Endothelial cell of umbilical vein (primary cell): ENCODE measurements around the gene SH3PXD2B. TPM values are rescaled to one million over a fixed set of nuclear protein-coding genes. Genes with fewer than 3 reads are reported as not detected.

Experiments used
- BruUV-seq: library from RNA; stranded (reverse); fragments of 400-500 nt; replicated peaks from 2 replicates; lab custom pipeline; 2021; lab: Mats Ljungman, UMichigan
- CTCF ChIA-PET: fragments of 300-600, 350-600 bp; sonication (Branson Sonifier 250); formaldehyde crosslinking; loops from one replicate; lab custom pipeline; 2021; ENCODE audit warnings: antibody characterized with exemption, inconsistent platforms; lab: Charles Lee
- POLR2A ChIA-PET: fragments of 300-600, 350-600 bp; sonication (Branson Sonifier 250); formaldehyde crosslinking; loops from one replicate; lab custom pipeline; 2021; ENCODE audit warnings: antibody characterized with exemption, inconsistent platforms; lab: Charles Lee
- DNase-seq: peaks from one replicate; pipeline ENCODE4 v3.0.0-alpha.2; 2011; ENCODE audit warnings: low read depth, low spot score
- FAIRE-seq: peaks from 2 replicates; lab custom pipeline; 2011; peaks lifted over from hg19 to GRCh38; lab: Jason Lieb, UNC
- H2AFZ ChIP-seq: 2 replicates; pipeline ENCODE4 v1.6.0; 2012; ENCODE audit warnings: low read depth, low read length, control low read depth, inconsistent platforms
- H3K27ac ChIP-seq: 2 replicates; pipeline ENCODE4 v1.5.1; 2011; ENCODE audit warnings: low read depth, mild to moderate bottlenecking, control low read depth, low read length, moderate library complexity; ENCODE audit not compliant: insufficient read depth
- H3K27me3 ChIP-seq, 2 experiments: 2 replicates each; pipeline versions ENCODE4 v1.6.0 to v1.6.1; 2011; ENCODE audit warnings: low read length in 2 of 2, mixed read lengths in 1 of 2; ENCODE audit not compliant: control insufficient read depth in 2 of 2, insufficient read depth in 2 of 2
- H3K36me3 ChIP-seq, 2 experiments: 2 replicates in 1 of 2; 3 replicates in 1 of 2; pipeline ENCODE4 v1.5.1; 2011; ENCODE audit warnings: low read length in 2 of 2, mild to moderate bottlenecking in 1 of 2, moderate library complexity in 1 of 2; ENCODE audit not compliant: control insufficient read depth in 2 of 2, insufficient read depth in 2 of 2; ENCODE audit errors: extremely low read depth in 1 of 2
- H3K4me1 ChIP-seq: 3 replicates; pipeline ENCODE4 v1.5.1; 2011; ENCODE audit warnings: mild to moderate bottlenecking, low read length; ENCODE audit not compliant: control insufficient read depth, insufficient read depth; ENCODE audit errors: extremely low read depth
- H3K4me2 ChIP-seq: 2 replicates; pipeline ENCODE4 v1.6.1; 2011; ENCODE audit warnings: low read length, control low read depth, mixed read lengths; ENCODE audit not compliant: insufficient read depth
- H3K4me3 ChIP-seq, 3 experiments: fragments of 200-600 bp in 1 of 3; sonication (generic), shearing (Covaris generic) in 1 of 3; replicated peaks in 1 of 3; 2 replicates each; pipeline ENCODE4 v1.5.1; 2011 to 2016; ENCODE audit warnings: control low read depth in 3 of 3, low read length in 3 of 3, mild to moderate bottlenecking in 2 of 3, inconsistent platforms in 1 of 3, low read depth in 1 of 3, moderate library complexity in 1 of 3; ENCODE audit not compliant: insufficient read depth in 1 of 3
- H3K79me2 ChIP-seq: 2 replicates; pipeline ENCODE4 v1.6.0; 2012; ENCODE audit warnings: low read length, inconsistent platforms; ENCODE audit not compliant: control insufficient read depth, insufficient read depth
- H3K9ac ChIP-seq: replicated peaks from 2 replicates; pipeline ENCODE3; 2011; ENCODE audit warnings: low read length, control low read depth; ENCODE audit not compliant: insufficient read depth; ENCODE audit errors: extremely low read depth
- H3K9me1 ChIP-seq: replicated peaks from 3 replicates; pipeline ENCODE4 v1.6.0; 2011; ENCODE audit warnings: mild to moderate bottlenecking, low read length; ENCODE audit not compliant: control insufficient read depth, insufficient read depth; ENCODE audit errors: extremely low read depth
- H3K9me3 ChIP-seq: replicated peaks from 2 replicates; pipeline ENCODE4 v1.5.1; 2012; ENCODE audit warnings: low read length, inconsistent platforms; ENCODE audit not compliant: control insufficient read depth, insufficient read depth
- H4K20me1 ChIP-seq: replicated peaks from 2 replicates; pipeline ENCODE3; 2011; ENCODE audit warnings: mild to moderate bottlenecking, low read length; ENCODE audit not compliant: control insufficient read depth, insufficient read depth; ENCODE audit errors: extremely low read depth
- CTCF ChIP-seq, 2 donors: IDR thresholded peaks; 1 replicate in 1 of 2; 2 replicates in 1 of 2; pipeline ENCODE4 v1.5.1; 2011; ENCODE audit warnings: low read length in 2 of 2, mild to moderate bottlenecking in 2 of 2, moderate library complexity in 2 of 2, control low read depth in 1 of 2, inconsistent platforms in 1 of 2, low read depth in 1 of 2; ENCODE audit not compliant: insufficient read depth in 1 of 2; ENCODE audit errors: extremely low read depth in 1 of 2
- EZH2 ChIP-seq: IDR thresholded peaks from 2 replicates; pipeline ENCODE4 v1.6.1; 2012; ENCODE audit warnings: borderline replicate concordance, low read depth, mild to moderate bottlenecking, moderate library complexity, low read length, inconsistent platforms; ENCODE audit not compliant: severe bottlenecking
- FOS ChIP-seq: IDR thresholded peaks from 2 replicates; pipeline ENCODE4 v1.6.1; 2011; ENCODE audit warnings: mild to moderate bottlenecking, low read length, moderate library complexity, borderline replicate concordance; ENCODE audit not compliant: insufficient read depth
- GATA2 ChIP-seq: IDR thresholded peaks from 2 replicates; pipeline ENCODE4 v1.7.0; 2011; ENCODE audit warnings: low read depth, mild to moderate bottlenecking, moderate library complexity, mixed read lengths, low read length; ENCODE audit not compliant: insufficient read length, insufficient read depth
- JUN ChIP-seq: IDR thresholded peaks from 2 replicates; pipeline ENCODE4 v1.6.1; 2011; ENCODE audit warnings: borderline replicate concordance, low read depth; ENCODE audit not compliant: insufficient read length, insufficient read depth
- MYC ChIP-seq: IDR thresholded peaks from one replicate; pipeline ENCODE4 v1.6.1; 2011; ENCODE audit warnings: mild to moderate bottlenecking, low read depth, low read length
- POLR2A ChIP-seq: IDR thresholded peaks from 2 replicates; pipeline ENCODE4 v1.6.1; 2012; ENCODE audit warnings: low read depth, mild to moderate bottlenecking, control low read depth, low read length
- POLR2AphosphoS5 ChIP-seq: IDR thresholded peaks from 2 replicates; pipeline ENCODE4 v1.6.1; 2012; ENCODE audit warnings: low read depth, mild to moderate bottlenecking, control low read depth, low read length, moderate library complexity; ENCODE audit not compliant: insufficient read depth
- dilution Hi-C: fragments of 300-500 bp; cut with MboI; formaldehyde crosslinking; loops from one replicate; pipeline ENCODE4 v1.15.0; 2019; ENCODE audit warnings: low sequenced_read_pairs; ENCODE audit not compliant: extremely low pct_ligation_motif_present
- intact Hi-C: fragments of 100-400 bp; cut with micrococcal nuclease; formaldehyde crosslinking; loops from one replicate; pipeline ENCODE4 v1.10.0; 2022
- polyA plus RNA-seq, 4 experiments: library from polyadenylated mRNA; depleted of rRNA in 3 of 4; stranded (reverse) in 3 of 4; unstranded in 1 of 4; fragments of >200 nt; gene quantifications; 2 replicates each; pipeline versions ENCODE4 v1.2.1 to v1.2.3, GENCODE V29; 2011 to 2012; ENCODE audit warnings: missing spikeins in 1 of 4
- total RNA-seq: library from RNA; stranded (reverse); gene quantifications from 2 replicates; pipeline ENCODE4 v1.2.3, GENCODE V29; 2021
- TF ChIP-seq, protein P1 (sequence below): IDR thresholded peaks from 2 replicates; pipeline ENCODE4 v1.6.1; 2011; ENCODE audit not compliant: insufficient read depth, insufficient read length

SH3PXD2B gene
- total and polyA plus RNA-seq, 2 donors (not counting 3 experiments of a cell fraction or from before 2014, with no cell fraction given): 23.5 to 66.3 TPM

DNA sequence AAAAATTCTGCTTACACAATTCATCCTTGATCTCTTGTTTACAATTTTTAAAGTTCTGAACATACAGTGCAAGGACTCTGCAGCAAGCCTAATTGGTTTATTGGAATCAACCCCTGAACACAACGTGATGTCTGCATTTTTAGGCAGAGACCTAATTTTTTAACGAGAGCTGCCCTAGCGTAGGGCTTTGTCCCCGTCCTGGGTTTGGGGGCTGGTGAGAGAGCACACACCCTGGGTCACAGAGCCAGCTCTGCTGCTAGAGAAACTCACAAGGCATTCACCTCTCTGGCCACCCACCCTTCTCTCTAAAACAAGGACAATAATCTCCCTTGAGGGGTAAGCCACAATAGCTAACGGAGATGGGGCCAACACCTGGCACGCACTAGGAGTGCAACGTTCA, 28.2 kb downstream of the SH3PXD2B start:
- no peak overlapping the region for H3K4me2 ChIP-seq
- intact Hi-C loops: no loop called here
- no peaks in the 10 kb centered on the region for H3K27me3 ChIP-seq
- H3K27ac ChIP-seq: no peak overlapping the region
- no TSS peak for BruUV-seq
- no peaks in the 10 kb centered on the region for H3K9me1 ChIP-seq
- no peak for DNase-seq
- no peak for FAIRE-seq
- H3K4me1 ChIP-seq: no peaks in the 10 kb centered on the region
- no peak overlapping the region for H3K4me3 ChIP-seq
- H3K79me2 ChIP-seq: peaks cover 67% of the 10 kb centered on the region
- H4K20me1 ChIP-seq: no peaks in the 10 kb centered on the region
- CTCF ChIA-PET: interaction anchor here (0.8 to 3.8 kb wide), 3 partner anchors 8 to 26 kb away, joined by 3 to 18 read pairs (median 3); no protein-coding TSS in a partner anchor
- POLR2A ChIA-PET: no interaction called here
- no peak overlapping the region for H2AFZ ChIP-seq
- dilution Hi-C loops: no loop called here
- no peaks in the 10 kb centered on the region for H3K9me3 ChIP-seq
- H3K9ac ChIP-seq: no peak overlapping the region
- H3K36me3 ChIP-seq: peaks cover 2 to 9% of the 10 kb centered on the region in 2 experiments
- TF ChIP-seq, protein P1, sequence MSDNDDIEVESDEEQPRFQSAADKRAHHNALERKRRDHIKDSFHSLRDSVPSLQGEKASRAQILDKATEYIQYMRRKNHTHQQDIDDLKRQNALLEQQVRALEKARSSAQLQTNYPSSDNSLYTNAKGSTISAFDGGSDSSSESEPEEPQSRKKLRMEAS: no peak
- no peak for TF ChIP-seq GATA2
- TF ChIP-seq MYC: no peak
- no peak for TF ChIP-seq EZH2
- no peak for TF ChIP-seq CTCF (IDR thresholded peaks at IDR 0.05; ENCODE audit: extremely low read depth in 1 of 2, insufficient read depth in 1 of 2, low read depth in 1 of 2, low read length in 2 of 2)
- TF ChIP-seq POLR2AphosphoS5: no peak
- no peak for TF ChIP-seq FOS
- no peak for TF ChIP-seq POLR2A
- no peak for TF ChIP-seq JUN
